IMR-90 (cell line): ENCODE measurements around the gene FAHD1. TPM values are rescaled to one million over a fixed set of nuclear protein-coding genes. Genes with fewer than 3 reads are reported as not detected.

ENCODE experiments used
- ATAC-seq: fragments of 200-7000 bp; cut with Tn5 transposase; 2 replicates; pipeline ENCODE4 v1.9.1; 2020; ENCODE audit warnings: low read depth, mild to moderate bottlenecking, moderate library complexity
- BruUV-seq: library from RNA; stranded (reverse); fragments of 400-500 nt; replicated peaks from 2 replicates; lab custom pipeline; 2021; lab: Mats Ljungman, UMichigan
- CTCF ChIA-PET: fragments of 300-600 bp; formaldehyde crosslinking; extraction: SDS; loops from one replicate; lab custom pipeline; 2021; ENCODE audit warnings: antibody characterized with exemption; lab: Yijun Ruan, JAX
- POLR2A ChIA-PET: fragments of 300-600 bp; sonication (Branson Sonifier 250); formaldehyde crosslinking; loops from one replicate; lab custom pipeline; 2022; ENCODE audit warnings: antibody characterized with exemption; ENCODE audit not compliant: unreplicated experiment; lab: Charles Lee
- DNase-seq: peaks from one replicate; pipeline ENCODE4 v3.0.0; 2013
- H2AFZ ChIP-seq: replicated peaks from 2 replicates; pipeline ENCODE3; 2013; ENCODE audit warnings: low read length, mild to moderate bottlenecking; ENCODE audit not compliant: poor library complexity
- H2AK5ac ChIP-seq: 2 replicates; pipeline ENCODE4 v1.6.1; 2013; ENCODE audit warnings: low read depth, low read length, inconsistent platforms
- H2AK9ac ChIP-seq: replicated peaks from 2 replicates; pipeline ENCODE3; 2013; ENCODE audit warnings: mild to moderate bottlenecking, low read depth, low read length, moderate library complexity; ENCODE audit not compliant: poor library complexity
- H2BK120ac ChIP-seq: 2 replicates; pipeline ENCODE4 v1.6.1; 2013; ENCODE audit warnings: low read depth, low read length, inconsistent platforms
- H2BK15ac ChIP-seq: 3 replicates; pipeline ENCODE4 v1.6.1; 2013; ENCODE audit warnings: low read depth, low read length, inconsistent platforms
- H2BK20ac ChIP-seq: 2 replicates; pipeline ENCODE4 v1.6.1; 2013; ENCODE audit warnings: low read depth, mild to moderate bottlenecking, inconsistent platforms, low read length, moderate library complexity
- H2BK5ac ChIP-seq: 2 replicates; pipeline ENCODE4 v1.6.1; 2013; ENCODE audit warnings: mild to moderate bottlenecking, low read depth, low read length, inconsistent platforms; ENCODE audit not compliant: poor library complexity, severe bottlenecking
- H3K14ac ChIP-seq: replicated peaks from 2 replicates; pipeline ENCODE4 v1.6.1; 2013; ENCODE audit warnings: low read depth, low read length, inconsistent platforms
- H3K18ac ChIP-seq: 2 replicates; pipeline ENCODE4 v1.6.1; 2013; ENCODE audit warnings: low read depth, low read length, control low read depth
- H3K23ac ChIP-seq: 2 replicates; pipeline ENCODE4 v1.6.1; 2013; ENCODE audit warnings: low read depth, low read length, inconsistent platforms
- H3K27ac ChIP-seq: 2 replicates; pipeline ENCODE4 v1.5.1; 2013; ENCODE audit warnings: mild to moderate bottlenecking, control low read depth, low read length; ENCODE audit not compliant: insufficient read depth
- H3K27me3 ChIP-seq: 2 replicates; pipeline ENCODE4 v1.6.1; 2013; ENCODE audit warnings: low read length; ENCODE audit not compliant: control insufficient read depth, insufficient read depth
- H3K36me3 ChIP-seq: 2 replicates; pipeline ENCODE4 v1.6.1; 2013; ENCODE audit warnings: low read length, mixed read lengths; ENCODE audit not compliant: control insufficient read depth, insufficient read depth
- H3K4ac ChIP-seq: 2 replicates; pipeline ENCODE4 v1.6.1; 2013; ENCODE audit warnings: low read depth, low read length, inconsistent platforms
- H3K4me1 ChIP-seq: 2 replicates; pipeline ENCODE4 v1.6.1; 2013; ENCODE audit warnings: low read length, mixed read lengths; ENCODE audit not compliant: control insufficient read depth, insufficient read depth
- H3K4me2 ChIP-seq: 2 replicates; pipeline ENCODE4 v1.6.1; 2013; ENCODE audit warnings: low read depth, mild to moderate bottlenecking, control low read depth, low read length, moderate library complexity
- H3K4me3 ChIP-seq: 2 replicates; pipeline ENCODE4 v1.5.1; 2013; ENCODE audit warnings: low read depth, mild to moderate bottlenecking, control low read depth, low read length, moderate library complexity; ENCODE audit not compliant: insufficient read depth
- H3K56ac ChIP-seq: 2 replicates; pipeline ENCODE4 v1.6.1; 2013; ENCODE audit warnings: low read length, inconsistent platforms; ENCODE audit not compliant: insufficient read depth; ENCODE audit errors: extremely low read depth
- H3K79me1 ChIP-seq, 2 experiments: 2 replicates each; pipeline ENCODE4 v1.6.1; 2013; ENCODE audit warnings: low read length in 2 of 2, inconsistent platforms in 1 of 2, low read depth in 1 of 2
- H3K9ac ChIP-seq: 2 replicates; pipeline ENCODE4 v1.6.1; 2013; ENCODE audit warnings: low read depth, low read length, control low read depth
- H3K9me1 ChIP-seq: 2 replicates; pipeline ENCODE4 v1.6.1; 2013; ENCODE audit warnings: low read length, inconsistent platforms; ENCODE audit not compliant: insufficient read depth
- H3K9me3 ChIP-seq: 2 replicates; pipeline ENCODE4 v1.6.1; 2013; ENCODE audit warnings: low read length; ENCODE audit not compliant: control insufficient read depth, insufficient read depth
- H4K20me1 ChIP-seq: 2 replicates; pipeline ENCODE4 v1.6.1; 2013; ENCODE audit warnings: low read length, inconsistent platforms; ENCODE audit not compliant: insufficient read depth
- H4K5ac ChIP-seq: 2 replicates; pipeline ENCODE4 v1.6.1; 2013; ENCODE audit warnings: mild to moderate bottlenecking, low read depth, low read length, control low read depth
- H4K8ac ChIP-seq, 2 experiments: 2 replicates each; pipeline ENCODE4 v1.6.1; 2013; ENCODE audit warnings: low read depth in 2 of 2, low read length in 2 of 2, control low read depth in 1 of 2, inconsistent platforms in 1 of 2
- H4K91ac ChIP-seq: 2 replicates; pipeline ENCODE4 v1.6.1; 2013; ENCODE audit warnings: low read depth, low read length, inconsistent platforms; ENCODE audit not compliant: insufficient read depth
- BHLHE40 ChIP-seq: fragments of 150-350 bp; IDR thresholded peaks from 2 replicates; pipeline ENCODE4 v1.6.1; 2016; ENCODE audit warnings: mild to moderate bottlenecking, low read depth, low read length
- CEBPB ChIP-seq: IDR thresholded peaks from 2 replicates; pipeline ENCODE4 v1.6.1; 2012; ENCODE audit warnings: low read depth, low read length, improper control_type of control experiment
- ELK1 ChIP-seq: fragments of 150-350 bp; IDR thresholded peaks from 2 replicates; pipeline ENCODE4 v1.6.1; 2016; ENCODE audit warnings: low read depth, mild to moderate bottlenecking, low read length, moderate library complexity, borderline replicate concordance
- WGBS, 2 experiments: methylation state at CpG; one replicate each; pipeline versions ENCODE4 v1.1.5 to v1.1.7; 2013; ENCODE audit warnings: missing lambda C conversion rate in 2 of 2; ENCODE audit not compliant: insufficient read length in 1 of 2; ENCODE audit errors: extremely low coverage in 2 of 2; 5-methylcytosine and 5-hydroxymethylcytosine counted together
- dilution Hi-C: fragments of 300-500 bp; cut with HindIII; formaldehyde crosslinking; loops from one replicate; pipeline ENCODE4 v1.14.3; 2018; ENCODE audit warnings: low sequenced_read_pairs; ENCODE audit not compliant: unreplicated experiment
- in situ Hi-C: fragments of 300-500 bp; cut with MboI; formaldehyde crosslinking; loops from 3 replicates; pipeline ENCODE4 v1.14.3; 2019; ENCODE audit warnings: low sequenced_read_pairs, inconsistent platforms, mixed read lengths
- intact Hi-C: fragments of 100-400 bp; cut with micrococcal nuclease; formaldehyde crosslinking; loops from 2 replicates; pipeline ENCODE4 v1.10.0; 2022
- polyA plus RNA-seq, 3 experiments: library from polyadenylated mRNA; depleted of rRNA; stranded (reverse); fragments of >200 nt; gene quantifications; 2 replicates each; pipeline ENCODE4 v1.2.3, GENCODE V29; 2012; ENCODE audit warnings: low replicate concordance in 1 of 3
- total RNA-seq: library from RNA; depleted of rRNA; stranded (reverse); fragments of >200 nt; gene quantifications from 2 replicates; pipeline ENCODE4 v1.2.3, GENCODE V29; 2012

Gene FAHD1
- total and polyA plus RNA-seq, 2 of the 4 experiments (the other 2 are of a cell fraction), result 65.3 to 85.9 TPM

- Histone ChIP-seq H3K27ac (no peak overlapping the region; the same call in 1 of the 2 replicates), H2BK15ac (no peak overlapping the region), H2AFZ (peak overlapping the region; percentile 18), H3K36me3 (no peaks in the 10 kb centered on the region), H4K91ac (no peak overlapping the region), H2BK5ac (no peak overlapping the region), H4K5ac (no peak overlapping the region), H3K9ac (peak overlapping the region; percentile 40; the same call in 1 of the 2 replicates), H3K18ac (no peak overlapping the region), H3K23ac (no peak overlapping the region), H2AK9ac (peak overlapping the region; percentile 45), H3K56ac (no peak overlapping the region), H3K4me1 (peaks cover 2% of the 10 kb centered on the region; the same call in 1 of the 2 replicates), H4K20me1 (no peaks in the 10 kb centered on the region), H3K27me3 (no peaks in the 10 kb centered on the region), H4K8ac (peak overlapping the region in 1 of 2 experiments; percentile 39; a peak in 1 of 4 replicates), H3K14ac (no peak overlapping the region), H2AK5ac (no peak overlapping the region), H3K9me3 (no peaks in the 10 kb centered on the region), H3K4me3 (no peak overlapping the region), H3K4me2 (no peak overlapping the region), H3K9me1 (no peaks in the 10 kb centered on the region), H2BK120ac (no peak overlapping the region), H2BK20ac (no peak overlapping the region), H3K79me1 (no peaks in the 10 kb centered on the region), H3K4ac (no peak overlapping the region)
- ChIA-PET POLR2A (no interaction called here), CTCF (no interaction called here)
- TF ChIP-seq CEBPB, result peak; percentile 19; the same call in 1 of the 2 replicates
- no peak for TF ChIP-seq ELK1
- peak; percentile 56; the same call in 1 of the 2 replicates for TF ChIP-seq BHLHE40
- intact Hi-C loops (no loop called here), in situ Hi-C loops (no loop called here), dilution Hi-C loops (no loop called here)
- ATAC-seq (peak; percentile 89), DNase-seq (peak; percentile 61)
- BruUV-seq, result no TSS peak
- WGBS, 2 experiments, result 65% methylated on average over 7 of the region's 9 CpGs; no CpG with 5 or more reads in 1 of the 2 experiments
Measured at GRCh38 chr16:1839554-1839953, 12.5 kb downstream of the FAHD1 start.
